Measurements from ENCODE around the gene NRGN.

NRGN gene

DNA sequence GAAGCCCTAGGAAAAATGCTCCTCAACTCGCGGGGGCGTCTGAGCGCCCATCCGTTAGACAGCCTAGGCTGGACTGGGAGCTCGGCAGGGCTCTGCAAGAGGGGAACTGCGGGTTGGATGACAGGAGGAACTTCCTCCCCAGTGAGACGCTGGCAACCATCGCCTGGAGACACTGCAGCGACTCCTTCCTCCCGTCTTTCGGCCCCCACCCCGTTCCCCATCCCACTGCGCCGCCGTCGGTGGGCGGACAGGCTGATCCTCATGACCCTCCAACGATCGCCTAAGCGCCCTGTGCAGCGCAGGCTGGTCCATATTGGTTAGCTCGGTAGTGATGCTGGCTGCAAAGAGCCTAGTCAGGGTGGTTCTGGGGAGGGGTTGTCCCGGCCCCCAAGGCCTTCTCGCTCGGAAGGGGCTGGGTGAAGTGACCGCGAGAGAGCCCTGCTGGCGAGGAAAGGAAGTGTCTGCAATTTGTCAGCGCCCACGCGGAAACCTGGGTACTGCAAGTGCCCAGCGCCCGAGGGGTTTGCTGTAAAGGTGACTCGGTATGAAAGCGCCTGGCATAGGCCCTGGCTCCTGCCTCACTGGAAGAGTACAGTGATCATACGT is 638 bp downstream of the NRGN start:
- no peak for DNase-seq (ENCODE audit: low spot score)

- no peak for DNase-seq (ENCODE audit: low spot score)
Observed at GRCh38 chr11:124742555-124742954, 2.8 kb downstream of the NRGN start.

DNA sequence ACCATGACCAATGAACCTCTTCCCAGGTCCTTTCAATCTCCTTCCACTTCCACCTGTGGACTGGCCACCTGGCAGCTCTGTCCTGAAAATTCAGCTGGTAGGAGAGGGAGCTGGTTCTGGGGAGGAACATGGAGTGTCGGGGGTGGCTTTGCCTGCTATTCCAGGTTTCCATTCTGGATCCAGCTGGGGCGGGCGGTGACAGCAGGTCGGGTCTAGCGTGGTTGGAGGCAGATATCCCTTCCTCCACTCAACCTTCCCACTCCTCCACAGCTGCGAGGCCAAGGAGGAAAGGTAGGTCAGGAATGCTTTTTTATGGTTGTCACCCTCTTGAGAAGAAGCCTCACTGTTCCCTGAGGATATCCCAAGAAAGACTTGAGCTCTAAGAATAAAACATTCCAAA is 3.3 kb downstream of the NRGN start:
- DNase-seq (ENCODE audit: low spot score): no peak

- DNase-seq (ENCODE audit: low spot score): no peak
Observed at GRCh38 chr11:124745270-124745834, 5.6 kb downstream of the NRGN start.

DNA sequence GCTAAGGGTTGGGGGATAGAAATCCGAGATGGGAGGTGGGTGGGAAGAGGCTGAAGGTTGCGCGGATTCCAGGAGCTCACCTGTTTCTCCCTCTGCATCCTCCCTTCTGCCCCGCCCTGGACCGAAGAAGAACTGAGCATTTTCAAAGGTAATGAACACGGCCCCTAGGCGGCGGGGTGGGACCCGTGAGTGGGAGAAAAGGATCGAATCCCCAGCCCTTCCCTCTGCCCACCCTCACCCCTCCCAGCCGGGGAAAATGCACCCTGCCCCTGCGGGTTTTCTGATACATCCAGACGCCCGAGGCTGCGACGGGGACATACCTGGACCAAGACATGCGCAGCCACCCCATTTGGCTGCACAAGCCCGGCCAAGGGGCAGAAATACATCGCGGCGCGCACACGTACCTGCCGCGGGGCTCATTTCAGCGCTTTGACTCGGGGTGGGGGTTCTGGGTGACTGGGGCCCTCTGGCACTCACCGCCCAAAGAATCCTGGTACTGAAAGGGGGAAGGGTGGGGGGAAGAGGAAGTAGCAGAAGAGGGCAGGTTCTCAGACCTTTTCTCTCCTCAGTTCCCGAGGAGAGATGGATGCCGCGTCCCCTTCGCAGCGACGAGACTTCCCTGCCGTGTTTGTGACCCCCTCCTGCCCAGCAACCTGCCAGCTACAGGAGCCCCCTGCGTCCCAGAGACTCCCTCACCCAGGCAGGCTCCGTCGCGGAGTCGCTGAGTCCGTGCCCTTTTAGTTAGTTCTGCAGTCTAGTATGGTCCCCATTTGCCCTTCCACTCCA is 6.3 kb downstream of the NRGN start:
- DNase-seq (ENCODE audit: low spot score): no peak

DNA sequence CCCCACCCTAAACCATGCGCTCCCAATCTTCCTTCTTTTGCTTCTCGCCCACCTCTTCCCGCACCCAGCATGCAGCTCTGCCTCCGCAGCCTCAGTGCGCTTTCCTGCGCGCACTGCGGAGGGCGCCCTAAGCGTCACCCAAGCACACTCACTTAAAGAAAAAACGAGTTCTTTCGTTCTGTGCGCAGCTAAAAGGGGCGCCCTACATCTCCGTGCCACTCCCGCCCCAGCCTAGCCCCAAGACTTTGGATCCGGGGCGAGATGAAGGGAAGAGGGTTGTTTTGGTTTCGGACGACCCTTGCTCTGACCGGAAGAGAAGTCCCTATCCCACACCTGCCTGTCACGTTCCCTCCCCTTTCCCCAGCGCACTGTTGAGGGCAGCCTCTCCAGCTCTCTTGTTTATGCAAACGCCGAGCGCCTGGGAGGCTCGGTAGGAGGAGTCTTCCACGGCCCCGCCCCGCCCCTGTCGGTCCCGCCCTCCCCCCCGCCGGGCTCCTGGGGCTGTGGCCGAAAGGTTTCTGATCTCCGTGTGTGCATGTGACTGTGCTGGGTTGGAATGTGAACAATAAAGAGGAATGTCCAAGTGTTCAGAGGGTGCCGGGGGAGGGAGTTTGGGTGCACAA is 7.0 kb downstream of the NRGN start:
- DNase-seq (ENCODE audit: low spot score): peak; percentile 96

GRCh38 chr11:124747406-124748099 is 7.8 kb downstream of the NRGN start:
- no peak for DNase-seq (ENCODE audit: low spot score)

DNA sequence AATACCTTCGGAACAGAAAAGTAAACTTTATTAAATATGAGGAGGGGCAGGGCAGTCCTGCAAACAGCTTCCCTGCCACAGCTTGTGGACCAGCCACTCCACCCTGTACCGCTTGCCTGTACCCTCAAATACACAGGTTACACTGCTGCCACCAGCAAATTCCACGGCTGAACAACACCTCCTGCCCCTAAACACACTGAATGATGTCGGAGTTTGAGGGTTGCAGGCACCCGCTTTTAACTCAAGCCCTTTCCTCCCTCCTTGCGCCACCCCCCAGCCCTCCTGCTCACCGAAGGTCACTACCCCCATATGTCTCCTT is 8.3 kb downstream of the NRGN start:
- DNase-seq (ENCODE audit: low spot score): no peak

- DNase-seq (ENCODE audit: low spot score): no peak
Observed at GRCh38 chr11:124748481-124749343, 9.0 kb downstream of the NRGN start.

GRCh38 chr11:124749912-124750311 is 10.2 kb downstream of the NRGN start:
- no peak for DNase-seq (ENCODE audit: low spot score)

GRCh38 chr11:124751391-124751740 is 11.6 kb downstream of the NRGN start:
- DNase-seq (ENCODE audit: low spot score): no peak

DNA sequence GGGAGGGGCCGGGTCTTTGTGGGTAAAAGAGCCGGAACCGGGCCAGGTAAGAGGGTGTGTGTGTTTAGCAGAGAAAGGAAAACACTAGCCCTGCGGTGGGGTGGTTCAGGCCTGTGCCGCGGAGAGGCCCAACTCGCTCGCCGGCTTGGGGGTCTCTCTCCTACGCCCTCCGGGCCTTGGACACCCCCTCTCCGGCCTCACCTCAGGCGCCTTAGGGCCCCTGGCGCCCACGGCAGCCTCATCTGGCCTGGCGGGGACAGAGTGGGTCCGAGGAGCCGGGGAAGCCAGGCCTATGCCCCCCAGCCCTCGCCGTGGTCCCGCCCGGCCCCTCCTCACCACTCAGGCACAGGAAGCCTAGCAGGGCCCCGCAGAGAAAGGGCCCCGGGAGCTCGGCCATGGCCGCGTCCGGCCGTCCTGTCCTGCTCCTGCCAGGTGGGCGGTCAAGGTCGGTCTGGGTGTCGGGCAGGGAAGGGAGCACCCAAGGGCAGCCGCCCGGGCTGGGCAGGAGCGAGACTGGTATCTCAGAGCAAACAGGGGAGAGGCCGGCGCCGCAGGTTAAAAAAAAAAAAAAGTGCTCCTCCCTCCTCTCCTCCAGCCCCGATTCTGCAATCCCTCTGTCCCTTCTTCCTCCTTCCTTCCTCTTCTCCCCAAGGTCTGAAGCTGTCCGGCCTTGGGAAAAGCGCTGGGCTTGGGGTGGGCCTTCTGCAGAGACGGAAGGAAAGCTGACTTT is 12.2 kb downstream of the NRGN start, which contains the start of gene VSIG2:
Gene VSIG2 (minus strand): TSS at position 515 of the 730 bp plus-strand sequence. CDS start 118 bp downstream, at position 397.
- no peak for DNase-seq (ENCODE audit: low spot score)

- no peak for DNase-seq (ENCODE audit: low spot score)
Observed at GRCh38 chr11:124752471-124753102, 12.8 kb downstream of the NRGN start.

DNA sequence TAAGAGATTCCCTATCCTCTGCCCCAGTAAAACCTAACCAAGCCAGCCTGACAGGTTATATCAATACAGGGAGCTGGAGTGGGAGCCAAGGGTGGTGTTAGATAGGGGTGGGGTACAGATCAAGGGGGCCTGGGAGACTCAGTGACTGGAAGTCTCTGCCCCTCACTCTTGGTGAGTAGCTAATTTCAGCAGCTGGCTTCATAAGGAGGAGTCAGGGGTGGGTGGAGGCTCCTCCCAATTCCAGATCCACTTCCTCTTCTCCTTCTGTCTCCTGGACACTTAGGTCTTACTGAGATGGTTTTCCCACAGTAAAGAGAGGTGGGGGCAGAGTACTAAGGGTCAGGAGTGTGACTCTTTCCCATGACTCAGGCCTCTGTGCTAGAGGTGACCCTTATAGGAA is 13.5 kb downstream of the NRGN start:
- no peak for DNase-seq (ENCODE audit: low spot score)

GRCh38 chr11:124753624-124754023 is 13.9 kb downstream of the NRGN start:
- DNase-seq (ENCODE audit: low spot score): no peak

- DNase-seq (ENCODE audit: low spot score): peak; percentile 77
Observed at GRCh38 chr11:124754309-124754708, 14.6 kb downstream of the NRGN start.

DNA sequence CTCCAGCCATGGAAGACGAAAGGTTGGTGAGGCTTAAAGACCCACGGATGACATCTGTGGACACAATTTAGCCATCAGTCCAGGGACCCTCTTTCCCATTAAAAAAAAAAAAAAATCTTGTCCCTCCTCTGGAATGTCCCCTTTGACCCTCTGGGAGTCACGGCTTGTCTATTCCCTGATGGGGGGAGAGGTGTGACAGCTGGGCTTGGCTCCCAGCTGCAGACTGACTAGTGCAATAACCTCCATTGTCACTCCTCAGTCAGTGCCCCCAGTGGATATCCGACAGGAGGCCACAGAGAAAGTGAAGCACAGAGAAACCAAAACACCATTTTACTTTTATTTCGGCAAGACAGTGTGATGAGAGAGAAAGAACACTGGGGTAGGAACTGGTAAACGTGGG is 15.0 kb downstream of the NRGN start:
- peak; percentile 80 for DNase-seq (ENCODE audit: low spot score)

DNA sequence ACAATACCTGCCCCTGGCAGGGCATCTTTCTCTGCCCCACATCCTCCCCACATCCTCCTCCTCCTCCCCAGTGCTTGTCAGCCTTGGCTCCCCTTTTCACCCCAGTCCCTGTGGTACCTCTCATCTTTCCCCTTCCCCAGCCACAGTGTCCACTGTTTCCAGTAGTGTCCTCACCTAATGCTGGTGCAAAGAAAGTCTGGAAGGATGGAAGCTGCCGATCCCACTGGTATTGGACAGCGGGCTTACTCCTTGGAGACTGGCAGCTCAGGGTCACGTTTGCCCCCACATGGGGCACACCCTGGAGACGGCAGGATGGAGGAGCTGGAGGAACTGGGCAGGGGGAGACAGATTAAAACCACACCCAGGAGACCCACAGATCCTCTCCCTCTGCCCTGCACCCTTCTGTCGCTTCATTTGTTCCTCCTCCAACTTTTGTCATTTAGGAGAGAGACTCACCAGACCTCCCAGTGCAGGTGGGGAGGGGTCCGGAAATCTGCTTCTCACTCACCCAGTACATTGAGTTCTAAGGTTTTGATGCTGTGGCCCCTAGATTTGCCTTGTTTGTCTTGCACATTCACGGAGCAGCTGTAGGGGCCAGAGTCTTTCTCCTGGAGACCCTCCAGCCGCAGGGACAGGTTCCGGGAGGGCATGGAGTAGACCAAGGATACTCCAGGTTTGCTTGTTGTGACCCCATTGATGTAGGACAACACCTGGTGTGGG is 16.5 kb downstream of the NRGN start:
- DNase-seq (ENCODE audit: low spot score): no peak

DNA sequence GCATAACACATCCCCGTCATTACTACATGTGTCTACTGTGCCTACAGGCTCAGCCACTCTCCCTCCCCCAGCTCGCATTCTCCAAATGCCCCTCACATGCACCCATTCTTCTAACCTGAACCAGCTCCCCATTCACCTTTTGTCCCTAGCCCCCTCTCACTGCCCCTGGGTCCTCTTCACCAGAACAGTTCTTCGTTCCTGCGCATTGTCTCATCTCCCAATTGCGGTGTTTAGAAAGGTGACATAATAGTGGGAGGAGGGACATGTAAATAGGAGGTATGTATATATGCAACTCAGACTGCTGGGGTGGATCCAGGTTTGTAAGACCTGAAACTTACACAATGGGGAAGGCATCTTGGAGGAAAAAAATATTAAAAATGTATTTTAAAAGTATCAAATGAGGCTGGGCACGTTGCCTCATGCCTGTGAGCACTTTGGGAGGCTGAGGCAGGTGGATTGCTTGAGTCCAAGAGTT is 17.0 kb downstream of the NRGN start:
- DNase-seq (ENCODE audit: low spot score): no peak

DNA sequence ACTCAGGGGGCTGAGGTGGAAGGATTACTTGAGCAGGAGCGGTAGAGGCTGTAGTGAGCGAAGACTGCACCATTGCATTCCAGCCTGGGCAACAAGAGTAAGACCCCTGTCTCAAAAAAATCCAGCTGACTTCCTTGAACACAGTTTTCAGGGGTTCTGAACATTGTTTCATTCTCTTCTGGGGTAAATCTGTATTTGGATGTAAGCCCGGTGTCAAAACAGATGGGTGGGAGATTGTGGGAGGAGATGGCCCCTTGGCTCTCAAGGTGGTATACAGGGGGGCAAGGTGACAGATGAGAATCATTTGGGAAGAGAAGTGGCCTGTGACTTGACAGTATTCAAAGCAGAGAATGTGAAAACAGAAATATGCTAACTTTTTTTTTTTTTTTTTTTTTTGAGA is 17.6 kb downstream of the NRGN start:
- no peak for DNase-seq (ENCODE audit: low spot score)

Measured in hepatic stellate cell (primary cell).